GM12878 (cell line): ENCODE data around the gene SAMD1. TPM values are rescaled to one million over a fixed set of nuclear protein-coding genes. Genes with fewer than 3 reads are reported as not detected.

Experiments used
- ATAC-seq: fragments of 200-7000 bp; cut with Tn5 transposase; 3 replicates; pipeline ENCODE4 v1.9.1; 2020; ENCODE audit warnings: mild to moderate bottlenecking, moderate library complexity
- BruUV-seq: library from RNA; stranded (reverse); fragments of 400-500 nt; replicated peaks from 2 replicates; lab custom pipeline; 2021; lab: Mats Ljungman, UMichigan
- CTCF ChIA-PET: fragments of 300-600 bp; sonication (Branson Sonifier 250); formaldehyde crosslinking; extraction: SDS; loops from one replicate; lab custom pipeline; 2021; ENCODE audit warnings: inconsistent platforms; lab: Yijun Ruan, JAX
- POLR2A ChIA-PET: fragments of 350-600 bp; formaldehyde crosslinking; extraction: SDS; loops from one replicate; lab custom pipeline; 2021; ENCODE audit warnings: inconsistent platforms; lab: Charles Lee
- RAD21 ChIA-PET: fragments of 300-600 bp; sonication (Branson Sonifier 250); formaldehyde crosslinking; loops from one replicate; lab custom pipeline; 2023; ENCODE audit warnings: antibody characterized with exemption; ENCODE audit not compliant: unreplicated experiment; lab: Charles Lee
- SMC1A ChIA-PET: fragments of 300-600 bp; sonication (Branson Sonifier 250); formaldehyde crosslinking; loops from one replicate; lab custom pipeline; 2023; ENCODE audit not compliant: unreplicated experiment, uncharacterized antibody; lab: Charles Lee
- DNase-seq: peaks from one replicate; pipeline ENCODE4 v3.0.0-alpha.2; 2011; ENCODE audit warnings: low read depth, low spot score
- FAIRE-seq: peaks from 3 replicates; lab custom pipeline; 2011; peaks lifted over from hg19 to GRCh38; lab: Jason Lieb, UNC
- H2AFZ ChIP-seq: 2 replicates; pipeline ENCODE4 v1.6.0; 2011; ENCODE audit warnings: low read depth, low read length, control low read depth; ENCODE audit not compliant: control insufficient read depth
- H3K27ac ChIP-seq: 2 replicates; pipeline ENCODE4 v1.5.1; 2011; ENCODE audit warnings: control low read depth; ENCODE audit not compliant: control insufficient read depth, insufficient read depth
- H3K27me3 ChIP-seq, 2 experiments: replicated peaks in 1 of 2; 2 replicates each; pipeline versions ENCODE4 v1.6.0 to v1.6.1; 2011; ENCODE audit warnings: low read length in 1 of 2; ENCODE audit not compliant: control insufficient read depth in 2 of 2, insufficient read depth in 2 of 2
- H3K36me3 ChIP-seq, 2 experiments: 2 replicates each; pipeline ENCODE4 v1.5.1; 2011; ENCODE audit warnings: low read length in 1 of 2; ENCODE audit not compliant: control insufficient read depth in 2 of 2, insufficient read depth in 2 of 2
- H3K4me1 ChIP-seq: 2 replicates; pipeline ENCODE4 v1.6.1; 2011; ENCODE audit warnings: mild to moderate bottlenecking, low read length, moderate library complexity, mixed read lengths; ENCODE audit not compliant: control insufficient read depth, insufficient read depth
- H3K4me2 ChIP-seq: 2 replicates; pipeline ENCODE4 v1.6.0; 2011; ENCODE audit warnings: control low read depth; ENCODE audit not compliant: control insufficient read depth, insufficient read depth
- H3K4me3 ChIP-seq: fragments of 200-600 bp; sonication (generic); 2 replicates; pipeline ENCODE4 v1.5.1; 2016
- H3K79me2 ChIP-seq: 2 replicates; pipeline ENCODE4 v1.6.0; 2011; ENCODE audit warnings: low read length; ENCODE audit not compliant: control insufficient read depth, insufficient read depth
- H3K9ac ChIP-seq: 2 replicates; pipeline ENCODE4 v1.8.0; 2011; ENCODE audit warnings: low read length, control low read depth, mixed read lengths; ENCODE audit not compliant: control insufficient read depth, insufficient read depth
- H3K9me3 ChIP-seq: replicated peaks from 3 replicates; pipeline ENCODE4 v1.5.1; 2011; ENCODE audit warnings: mild to moderate bottlenecking, low read length; ENCODE audit not compliant: control insufficient read depth, insufficient read depth
- H4K20me1 ChIP-seq: 2 replicates; pipeline ENCODE4 v1.6.0; 2011; ENCODE audit not compliant: control insufficient read depth, insufficient read depth
- BHLHE40 ChIP-seq, 2 experiments: fragments of 450-650 bp in 1 of 2; IDR thresholded peaks; 2 replicates each; pipeline ENCODE4 v1.6.1; 2011 to 2017; ENCODE audit warnings: low read depth in 2 of 2, borderline replicate concordance in 1 of 2, improper control_type of control experiment in 1 of 2, low read length in 1 of 2, mild to moderate bottlenecking in 1 of 2
- EED ChIP-seq: sonication (generic); IDR thresholded peaks from 2 replicates; pipeline ENCODE4 v1.6.1; 2016; ENCODE audit warnings: antibody characterized with exemption, low read depth
- TCF7 ChIP-seq: IDR thresholded peaks from 2 replicates; pipeline ENCODE4 v1.6.1; 2014; ENCODE audit warnings: antibody characterized with exemption, borderline replicate concordance
- USF1 ChIP-seq: IDR thresholded peaks from 2 replicates; pipeline ENCODE4 v1.6.1; 2011; ENCODE audit warnings: borderline replicate concordance, low read depth, mild to moderate bottlenecking, moderate library complexity, mixed read lengths, low read length; ENCODE audit not compliant: insufficient read depth; ENCODE audit errors: extremely low read length
- YY1 ChIP-seq: IDR thresholded peaks from 2 replicates; pipeline ENCODE4 v1.6.1; 2011; ENCODE audit warnings: low read depth, mild to moderate bottlenecking, low read length
- ZNF622 ChIP-seq: fragments of 450-650 bp; IDR thresholded peaks from 2 replicates; pipeline ENCODE4 v1.6.1; 2017; ENCODE audit warnings: mild to moderate bottlenecking, inconsistent platforms
- WGBS: methylation state at CpG from one replicate; pipeline ENCODE4 v1.1.6; 2016; ENCODE audit warnings: low lambda C conversion rate; ENCODE audit not compliant: insufficient replicate concordance, insufficient coverage; ENCODE audit errors: missing lambda C conversion rate; 5-methylcytosine and 5-hydroxymethylcytosine counted together
- in situ Hi-C: fragments of 300-500 bp; cut with MboI; formaldehyde crosslinking; loops from 9 replicates; pipeline ENCODE4 v1.14.3; 2018; ENCODE audit warnings: mixed read lengths
- intact Hi-C: fragments of 100-400 bp; cut with micrococcal nuclease; formaldehyde crosslinking; loops from one replicate; pipeline ENCODE4 v1.14.2; 2022; ENCODE audit not compliant: unreplicated experiment
- polyA plus RNA-seq, 11 experiments: library from polyadenylated mRNA; depleted of rRNA in 4 of 11; unstranded in 6 of 11; stranded (reverse) in 5 of 11; fragments of >200 nt; fragmentation: Nextera tagmentation in 4 of 11; fragmentation: Illumina TruSeq in 1 of 11; extraction: Ambion mirVana in 4 of 11; extraction: Trizol in 1 of 11; gene quantifications; 1 replicate in 1 of 11; 2 replicates in 10 of 11; pipeline versions ENCODE4 v1.2.1 to v1.2.3, GENCODE V29; 2011 to 2016; ENCODE audit warnings: inconsistent platforms in 2 of 11, missing spikeins in 2 of 11, low read depth in 1 of 11
- total RNA-seq, 4 experiments: library from RNA; depleted of rRNA in 3 of 4; stranded (reverse); fragments of >200 nt in 3 of 4; fragmentation: Illumina TruSeq in 1 of 4; extraction: Trizol in 1 of 4; gene quantifications; 2 replicates each; pipeline versions ENCODE4 v1.2.1 to v1.2.3, GENCODE V29; 2013 to 2021
- TF ChIP-seq, protein P1 (sequence below): fragments of 150-350 bp; IDR thresholded peaks from 2 replicates; pipeline ENCODE4 v1.6.1; 2016; ENCODE audit warnings: low read depth, low read length

Gene SAMD1
- total and polyA plus RNA-seq, 10 of the 15 experiments (the other 5 are each of a cell fraction or from before 2014, with no cell fraction given), result 3.0 to 71.7 (median 19.3) TPM

DNA sequence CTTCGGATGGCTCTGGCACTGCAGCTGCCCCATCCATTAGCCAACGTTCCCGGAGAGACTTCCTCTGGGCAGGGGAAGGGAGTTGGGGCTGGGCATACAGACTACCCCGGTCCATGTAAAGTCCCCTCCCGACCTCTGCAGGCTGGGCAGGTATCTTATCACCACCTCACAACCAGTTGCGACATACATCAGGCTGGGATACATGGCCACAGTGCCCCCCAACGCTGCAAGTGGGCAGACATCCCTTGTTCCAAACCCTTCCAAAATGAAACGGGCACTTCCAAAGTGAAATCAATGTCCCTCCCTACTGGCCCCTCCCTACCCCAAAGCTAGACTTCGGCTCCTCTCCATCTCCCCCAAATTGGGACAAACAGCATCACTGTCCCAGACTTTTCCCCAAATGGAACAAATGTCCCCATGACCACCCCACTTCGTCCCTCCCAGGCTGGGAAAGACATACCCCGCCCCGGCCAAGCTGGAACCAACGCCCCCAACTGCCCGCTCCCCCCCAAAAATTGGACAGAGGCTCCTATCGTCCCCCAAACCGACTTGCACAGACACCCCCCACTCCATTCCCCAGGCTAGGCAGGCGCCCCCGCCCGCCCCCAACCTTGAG, 33.7 kb downstream of the SAMD1 start (continued):
- TF ChIP-seq USF1 (no peak), ZNF622 (no peak), YY1 (no peak)
- TF ChIP-seq, all 136 proteins: peak for 0

GRCh38 chr19:14056069-14056666, 34.4 kb downstream of the SAMD1 start:
- ChIA-PET POLR2A (interaction anchor here (0.6 kb wide), 1 partner anchor 294 kb away, joined by 3 read pairs; no protein-coding TSS in a partner anchor), RAD21 (interaction anchor here (1.2 kb wide), 1 partner anchor 177 kb away, joined by 3 read pairs; no protein-coding TSS in a partner anchor)
- Histone ChIP-seq H3K79me2 (no peaks in the 10 kb centered on the region), H3K27ac (no peak overlapping the region), H3K9me3 (no peaks in the 10 kb centered on the region), H3K27me3 (peaks cover 0 to 6% of the 10 kb centered on the region in 2 experiments), H3K4me2 (no peak overlapping the region)
- WGBS, result 60% methylated on average over 10 of the region's 10 CpGs
- DNase-seq, result no peak
- ATAC-seq, result no peak
- intact Hi-C loops, result no loop called here
- TF ChIP-seq, protein P1, sequence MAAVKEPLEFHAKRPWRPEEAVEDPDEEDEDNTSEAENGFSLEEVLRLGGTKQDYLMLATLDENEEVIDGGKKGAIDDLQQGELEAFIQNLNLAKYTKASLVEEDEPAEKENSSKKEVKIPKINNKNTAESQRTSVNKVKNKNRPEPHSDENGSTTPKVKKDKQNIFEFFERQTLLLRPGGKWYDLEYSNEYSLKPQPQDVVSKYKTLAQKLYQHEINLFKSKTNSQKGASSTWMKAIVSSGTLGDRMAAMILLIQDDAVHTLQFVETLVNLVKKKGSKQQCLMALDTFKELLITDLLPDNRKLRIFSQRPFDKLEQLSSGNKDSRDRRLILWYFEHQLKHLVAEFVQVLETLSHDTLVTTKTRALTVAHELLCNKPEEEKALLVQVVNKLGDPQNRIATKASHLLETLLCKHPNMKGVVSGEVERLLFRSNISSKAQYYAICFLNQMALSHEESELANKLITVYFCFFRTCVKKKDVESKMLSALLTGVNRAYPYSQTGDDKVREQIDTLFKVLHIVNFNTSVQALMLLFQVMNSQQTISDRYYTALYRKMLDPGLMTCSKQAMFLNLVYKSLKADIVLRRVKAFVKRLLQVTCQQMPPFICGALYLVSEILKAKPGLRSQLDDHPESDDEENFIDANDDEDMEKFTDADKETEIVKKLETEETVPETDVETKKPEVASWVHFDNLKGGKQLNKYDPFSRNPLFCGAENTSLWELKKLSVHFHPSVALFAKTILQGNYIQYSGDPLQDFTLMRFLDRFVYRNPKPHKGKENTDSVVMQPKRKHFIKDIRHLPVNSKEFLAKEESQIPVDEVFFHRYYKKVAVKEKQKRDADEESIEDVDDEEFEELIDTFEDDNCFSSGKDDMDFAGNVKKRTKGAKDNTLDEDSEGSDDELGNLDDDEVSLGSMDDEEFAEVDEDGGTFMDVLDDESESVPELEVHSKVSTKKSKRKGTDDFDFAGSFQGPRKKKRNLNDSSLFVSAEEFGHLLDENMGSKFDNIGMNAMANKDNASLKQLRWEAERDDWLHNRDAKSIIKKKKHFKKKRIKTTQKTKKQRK, result no peak
- TF ChIP-seq EED (no peak), TCF7 (no peak), BHLHE40 (IDR thresholded peaks at IDR 0.05; ENCODE audit: borderline replicate concordance in 1 of 2, low read depth in 2 of 2, low read length in 1 of 2) (no peak), USF1 (no peak)
- TF ChIP-seq, all 136 proteins: peak for 0
- H3K4me1 ChIP-seq, result no peaks in the 10 kb centered on the region
- no peak overlapping the region for H3K9ac ChIP-seq
- H3K4me3 ChIP-seq, result no peak overlapping the region
- CTCF ChIA-PET, result interaction anchor here (1.0 to 5.3 kb wide), 4 partner anchors 13 to 176 kb away, joined by 3 to 52 read pairs (median 4); partner anchors contain the start of genes IL27RA and MISP3
- in situ Hi-C loops, result loop anchor here (25.0 kb wide), 1 partner anchor 769 kb away; no protein-coding TSS in a partner anchor
- peaks cover 0 to 3% of the 10 kb centered on the region in 2 experiments; a peak in 3 of 4 replicates for H3K36me3 ChIP-seq
- H4K20me1 ChIP-seq, result no peaks in the 10 kb centered on the region; the same call in 1 of the 2 replicates
- H2AFZ ChIP-seq, result no peak overlapping the region
- SMC1A ChIA-PET, result no interaction called here
- no TSS peak for BruUV-seq
- no peak for FAIRE-seq
